GM18907 (cell line): ENCODE data around the gene NCKAP5.

Experiments
- ATAC-seq: cut with Tn5 transposase; IDR thresholded peaks from one replicate; pipeline ENCODE4 v1.9.1; 2021; ENCODE audit warnings: mild to moderate bottlenecking, moderate library complexity; ENCODE audit not compliant: unreplicated experiment

Gene NCKAP5

DNA sequence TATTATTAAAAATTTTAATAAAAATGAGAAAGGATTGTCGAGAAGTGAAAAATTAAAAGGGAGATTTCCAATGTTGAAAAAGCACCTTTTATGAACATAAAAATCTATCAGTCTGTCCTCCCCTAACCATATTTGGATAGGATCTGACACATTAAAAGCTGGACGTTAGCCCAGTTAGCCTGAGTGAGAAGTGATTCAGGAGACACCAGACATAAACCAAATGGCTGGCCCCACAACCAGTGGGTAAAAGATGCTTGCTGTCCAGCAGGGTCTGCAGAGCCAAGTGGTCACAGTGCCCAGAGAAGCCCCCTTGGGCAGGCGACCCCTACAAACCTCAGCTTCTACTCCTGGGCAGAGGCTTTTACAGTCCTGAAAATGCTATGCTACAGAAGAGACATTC is 644.5 kb downstream of the NCKAP5 start:
- ATAC-seq = no peak

DNA sequence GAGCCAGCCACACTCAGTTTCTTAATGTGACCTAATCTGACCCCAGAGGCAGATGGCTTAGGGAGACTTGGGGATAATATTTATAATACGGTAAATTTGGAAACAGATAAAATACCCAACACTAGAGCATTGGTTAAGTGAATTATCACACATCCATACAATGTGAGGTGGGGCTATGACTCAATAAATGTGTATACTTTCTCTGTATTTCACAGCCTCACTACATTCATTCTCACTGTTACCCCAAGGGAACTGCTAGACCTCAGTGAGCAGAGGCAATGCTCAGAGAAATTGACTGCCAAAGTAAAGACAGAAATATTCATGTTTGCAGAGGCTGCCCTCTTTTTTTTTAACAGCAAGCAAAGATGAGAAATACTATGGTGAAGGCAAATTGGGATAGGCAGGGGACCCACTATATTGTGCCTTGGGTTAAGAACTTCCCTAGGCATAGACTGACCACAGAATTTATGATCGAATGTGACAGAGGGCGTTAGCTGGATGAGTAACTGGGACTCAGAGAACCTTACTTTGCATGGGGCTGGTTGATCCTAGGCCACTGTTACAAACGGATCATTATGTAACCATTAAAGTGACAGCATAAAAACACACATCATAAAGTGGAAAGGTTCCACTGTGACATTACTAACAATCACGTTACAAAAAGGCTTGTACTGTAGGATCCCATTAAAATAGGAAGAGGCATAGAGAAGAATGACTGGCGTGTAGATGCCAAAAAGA is 652.3 kb downstream of the NCKAP5 start:
- peak; percentile 93 for ATAC-seq

DNA sequence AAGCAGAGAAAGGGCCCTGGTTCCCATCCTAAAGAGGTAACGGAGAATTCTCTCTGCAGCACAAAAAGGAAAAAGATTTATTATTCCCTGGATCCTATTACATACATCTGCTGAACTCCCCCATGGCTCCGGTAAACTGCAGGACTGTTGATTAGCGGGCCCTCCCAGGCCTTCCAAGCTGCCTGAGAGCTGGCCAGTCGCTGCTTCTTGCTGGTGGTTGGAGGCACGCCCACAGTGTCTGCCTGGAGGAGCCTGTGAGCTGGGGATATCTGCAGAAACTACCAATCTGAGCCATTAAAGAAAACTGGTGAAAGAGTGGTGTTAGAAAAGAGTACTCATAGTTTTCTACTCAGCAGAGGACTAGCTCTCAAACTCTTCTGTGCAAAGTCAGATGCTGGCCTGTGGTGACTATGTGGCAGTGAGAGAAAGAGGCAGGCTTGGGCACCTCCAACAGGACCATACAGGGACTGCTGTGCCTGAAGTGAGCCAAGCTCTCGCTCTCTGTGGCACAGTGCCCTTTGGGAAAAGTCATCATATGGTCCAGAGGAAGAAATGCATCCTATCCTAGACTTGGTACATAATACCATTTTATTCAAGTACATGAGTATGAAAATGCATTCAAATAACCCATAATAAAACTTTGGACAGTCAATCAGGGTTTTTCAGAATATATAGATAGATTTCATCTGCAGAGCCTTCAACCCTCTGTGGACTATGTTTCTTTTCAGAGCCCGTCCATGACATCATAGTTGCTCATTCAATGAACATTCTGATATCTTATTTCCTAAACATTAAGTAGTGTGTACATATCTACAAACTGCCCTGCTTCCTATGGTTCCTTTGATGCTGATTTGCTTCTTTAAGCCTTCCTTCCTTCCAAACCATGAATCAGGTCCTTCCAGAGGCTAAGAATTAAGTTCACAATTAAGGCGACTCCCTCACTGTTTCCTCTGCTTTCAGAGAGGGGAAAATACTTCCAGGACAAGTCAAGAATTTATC is 656.2 kb downstream of the NCKAP5 start:
- ATAC-seq = no peak

DNA sequence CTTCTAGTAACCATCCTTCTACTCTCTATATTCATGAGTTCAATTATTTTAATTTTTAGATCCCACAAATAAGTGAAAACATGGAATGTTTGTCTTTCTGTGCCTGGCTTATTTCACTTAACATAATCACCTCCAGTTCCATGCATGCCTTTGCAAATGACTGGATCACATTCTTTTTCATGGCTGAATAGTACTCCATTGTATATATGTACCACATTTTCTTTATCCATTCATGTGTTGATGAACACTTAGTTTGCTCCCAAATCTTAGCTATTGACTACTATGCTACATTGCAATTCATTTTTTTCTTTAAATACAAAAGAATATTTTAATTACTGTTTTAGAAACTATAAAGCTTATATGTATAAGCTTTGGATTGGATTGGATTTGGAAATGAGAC is 657.8 kb downstream of the NCKAP5 start:
- no peak for ATAC-seq

DNA sequence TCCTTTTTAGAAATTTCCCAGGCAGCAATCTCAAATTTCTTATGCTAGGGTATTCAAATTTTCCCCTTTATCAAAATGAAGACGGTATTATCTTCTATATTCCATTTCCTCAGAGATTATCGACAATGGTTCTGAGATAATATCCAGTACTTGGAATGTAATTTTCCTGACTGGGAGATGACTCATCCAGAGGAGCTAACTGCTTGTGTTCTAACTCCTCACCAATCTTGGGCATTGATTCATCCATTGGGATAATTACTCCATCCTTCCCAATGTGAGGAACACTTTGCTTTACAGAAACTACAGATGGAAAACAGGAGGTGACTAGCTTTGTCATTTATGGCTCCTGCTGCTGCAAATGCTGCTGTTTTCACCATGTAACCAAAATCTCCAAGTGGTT is 658.8 kb downstream of the NCKAP5 start:
- ATAC-seq = no peak

DNA sequence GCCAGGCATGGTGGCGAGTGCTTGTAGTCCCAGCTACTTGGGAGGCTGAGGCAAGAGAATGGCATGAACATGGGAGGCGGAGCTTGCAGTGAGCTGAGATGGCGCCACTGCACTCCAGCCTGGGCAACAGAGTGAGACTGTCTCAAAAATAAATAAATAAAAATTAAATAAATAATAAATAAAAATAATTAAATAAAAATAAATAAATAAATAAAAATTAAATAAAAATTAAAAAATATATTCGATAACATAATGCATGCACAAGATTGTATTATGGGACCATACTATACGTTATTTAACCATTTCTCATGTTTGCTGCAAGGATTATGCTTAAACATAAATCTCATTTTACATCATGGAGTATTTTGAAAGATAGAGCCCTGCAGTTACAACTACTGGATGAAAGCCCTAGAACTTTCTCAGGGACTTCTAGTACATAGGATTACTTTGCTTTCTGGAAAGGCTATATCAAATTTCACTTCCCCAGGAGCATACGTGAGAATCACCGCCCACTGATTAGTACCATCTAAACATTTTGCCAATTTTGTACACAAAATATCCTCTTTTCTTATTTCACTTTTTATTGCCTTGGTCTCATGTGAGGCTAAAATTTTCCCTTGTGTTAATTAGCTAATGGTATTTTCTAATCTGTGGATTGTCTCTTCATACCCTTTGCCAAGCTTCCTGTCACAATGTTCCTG is 664.0 kb downstream of the NCKAP5 start:
- no peak for ATAC-seq

DNA sequence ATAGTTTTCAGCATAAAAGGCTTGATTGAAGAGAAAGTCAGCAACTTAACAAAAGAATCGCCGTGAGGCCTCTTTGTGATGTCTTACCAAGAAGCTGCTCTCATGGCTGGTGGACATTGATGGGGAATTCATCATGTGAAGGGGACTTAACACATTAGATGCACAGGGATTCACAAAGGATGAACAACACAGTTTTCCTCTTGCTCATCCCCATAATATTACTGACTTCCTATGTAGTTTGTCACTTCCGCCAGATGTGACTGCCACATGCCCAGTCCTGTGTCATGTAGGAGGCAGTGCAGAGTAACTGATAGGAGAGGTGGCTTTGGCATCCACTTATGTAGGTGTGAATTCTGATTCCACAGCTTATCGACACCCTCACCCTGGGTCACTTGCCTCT is 665.6 kb downstream of the NCKAP5 start:
- no peak for ATAC-seq

DNA sequence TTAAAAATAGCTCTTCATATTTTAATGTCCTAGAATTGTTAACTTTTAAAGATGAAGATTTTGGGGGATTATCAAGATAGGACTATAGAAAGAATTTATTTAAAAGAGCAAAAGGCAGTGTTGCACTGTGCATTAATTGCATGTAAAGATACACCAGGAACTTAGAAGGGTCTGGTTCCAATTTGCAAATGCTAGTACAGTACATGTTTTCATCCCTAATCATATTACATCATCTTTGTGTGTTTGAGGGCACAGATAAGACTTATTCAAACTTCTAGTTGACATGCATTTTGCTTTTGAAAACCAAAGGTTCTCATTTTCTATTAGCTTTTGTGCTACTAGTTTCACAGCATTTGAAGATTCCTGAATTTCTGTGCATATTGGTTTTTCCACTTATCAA is 666.6 kb downstream of the NCKAP5 start:
- ATAC-seq = no peak

DNA sequence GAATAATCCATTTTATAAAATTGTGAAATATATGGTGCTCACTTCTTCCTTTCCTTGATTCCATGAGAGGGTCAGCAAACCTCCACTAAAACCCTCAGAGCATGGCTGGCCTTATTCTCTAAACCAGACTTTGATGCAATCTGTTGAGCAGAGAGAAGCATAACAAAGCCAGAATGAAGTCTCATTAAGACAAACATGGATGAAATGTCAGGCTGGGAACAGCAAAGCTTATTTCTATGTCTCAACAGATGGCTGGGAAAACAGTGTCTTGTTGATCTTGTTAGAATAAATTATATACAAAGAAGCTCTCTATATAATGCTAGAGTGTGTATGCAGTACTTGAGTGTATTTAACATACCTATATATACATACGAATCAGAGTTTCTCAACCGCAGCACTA is 671.2 kb downstream of the NCKAP5 start:
- ATAC-seq = no peak

DNA sequence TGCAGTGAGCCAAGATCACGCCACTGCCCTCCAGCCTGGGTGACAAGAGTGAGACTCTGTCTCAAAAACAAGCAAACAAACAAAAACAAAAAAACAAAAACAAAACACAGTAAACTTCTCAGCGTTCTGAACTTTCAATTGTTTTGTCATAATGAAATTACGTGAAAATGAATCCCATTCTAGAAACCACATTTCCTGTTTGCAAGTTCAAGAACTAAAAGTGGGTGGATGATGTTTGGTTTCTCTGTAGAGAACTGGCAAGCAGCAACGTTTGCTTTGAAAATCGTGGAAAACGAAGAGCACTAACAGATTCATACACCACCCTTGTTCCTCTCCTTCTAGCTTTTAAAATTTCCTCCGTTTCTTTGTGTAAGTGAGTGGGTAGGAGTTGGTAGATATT is 672.2 kb downstream of the NCKAP5 start:
- no peak for ATAC-seq

DNA sequence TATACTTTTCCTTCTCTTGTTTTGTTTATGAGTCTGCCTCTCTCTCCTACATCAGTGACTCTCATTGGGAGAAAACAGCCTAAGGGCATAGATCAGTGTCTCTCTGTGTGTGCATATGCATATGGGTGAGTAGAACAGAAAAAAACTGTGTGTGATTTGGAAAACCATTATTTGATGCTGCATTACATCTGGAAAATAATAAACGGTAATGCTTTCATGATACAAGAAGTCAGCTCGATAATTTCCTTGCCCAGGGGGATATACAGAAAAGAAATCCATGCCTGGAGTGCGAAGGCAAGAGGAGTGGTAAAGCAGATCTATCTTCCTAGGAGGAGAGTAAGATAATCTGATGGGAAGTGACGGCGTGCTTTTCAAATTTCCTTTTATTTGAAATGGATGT is 676.8 kb downstream of the NCKAP5 start:
- ATAC-seq = no peak

DNA sequence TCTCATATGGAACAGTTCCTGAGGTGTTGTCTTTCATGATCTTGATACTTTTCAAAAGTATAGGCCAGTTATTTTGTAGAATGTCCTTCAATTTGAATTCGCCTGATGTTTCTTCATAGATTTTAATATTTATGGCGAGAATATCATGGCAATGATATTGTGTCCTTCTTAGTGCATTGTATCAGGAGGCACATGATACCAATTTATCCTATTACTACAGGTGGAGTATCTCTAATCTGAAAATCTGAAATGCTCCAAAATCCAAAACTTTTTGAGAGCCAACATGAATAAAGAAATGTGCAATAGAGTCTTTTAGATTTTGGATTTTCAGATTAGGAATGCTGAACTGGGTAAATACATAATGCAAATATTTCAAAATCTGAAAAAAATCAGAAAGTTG is 681.7 kb downstream of the NCKAP5 start:
- no peak for ATAC-seq

DNA sequence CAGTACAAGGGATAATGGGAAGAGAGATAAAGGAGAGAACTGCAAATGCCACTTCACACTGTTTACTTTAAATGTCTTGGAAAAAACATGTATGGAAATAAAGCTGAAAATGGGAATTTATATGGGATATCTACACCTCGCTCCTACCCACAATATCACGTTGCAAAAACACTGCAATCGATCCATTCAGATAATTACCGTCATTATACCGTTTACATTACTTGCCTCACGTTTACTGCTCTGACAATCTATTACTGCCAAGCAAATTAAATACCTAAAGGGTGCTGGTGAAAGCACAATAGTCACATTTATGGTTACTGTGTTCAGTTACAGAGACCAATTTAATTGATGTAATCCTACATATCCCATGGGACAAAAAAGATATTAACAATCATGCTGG is 683.6 kb downstream of the NCKAP5 start:
- ATAC-seq = no peak

DNA sequence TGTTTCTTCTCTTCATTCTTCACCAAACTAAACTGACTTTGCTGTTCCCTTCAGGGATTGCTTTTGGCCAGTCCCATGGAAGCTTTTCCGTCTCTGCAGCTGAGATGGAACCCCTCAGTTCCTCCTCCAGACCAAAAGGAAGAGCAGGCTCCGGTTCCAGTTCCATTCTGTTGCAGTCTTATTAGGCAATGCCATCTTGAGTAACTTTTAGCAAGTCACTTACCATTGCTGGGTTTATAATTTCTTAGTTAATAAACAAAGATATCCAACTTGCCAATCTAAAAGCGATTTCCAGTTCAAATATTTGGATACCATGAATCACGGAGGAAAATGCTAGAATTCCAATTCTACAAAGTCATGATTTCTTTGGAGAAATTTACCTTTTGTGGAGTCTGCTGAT is 684.0 kb downstream of the NCKAP5 start:
- ATAC-seq = no peak

DNA sequence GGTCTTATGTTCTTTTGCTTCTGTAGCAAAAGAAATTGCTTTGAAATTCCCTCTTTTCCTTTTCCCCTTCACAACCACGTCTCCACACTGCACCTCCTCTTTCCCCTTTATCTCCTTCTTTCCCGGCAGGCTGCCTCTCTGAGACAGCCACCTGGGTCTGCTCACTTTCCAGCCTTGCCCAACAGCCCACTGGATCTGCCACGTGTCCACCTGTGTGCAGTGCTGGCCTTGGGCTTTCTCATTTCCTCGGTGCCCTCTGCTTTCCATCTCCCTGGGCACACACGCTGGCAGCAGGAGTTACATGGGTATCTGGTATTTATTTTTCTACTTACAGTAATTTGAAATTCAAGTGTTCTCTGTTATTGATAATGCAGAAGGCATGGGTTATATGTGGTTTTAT is 684.8 kb downstream of the NCKAP5 start:
- ATAC-seq = no peak

DNA sequence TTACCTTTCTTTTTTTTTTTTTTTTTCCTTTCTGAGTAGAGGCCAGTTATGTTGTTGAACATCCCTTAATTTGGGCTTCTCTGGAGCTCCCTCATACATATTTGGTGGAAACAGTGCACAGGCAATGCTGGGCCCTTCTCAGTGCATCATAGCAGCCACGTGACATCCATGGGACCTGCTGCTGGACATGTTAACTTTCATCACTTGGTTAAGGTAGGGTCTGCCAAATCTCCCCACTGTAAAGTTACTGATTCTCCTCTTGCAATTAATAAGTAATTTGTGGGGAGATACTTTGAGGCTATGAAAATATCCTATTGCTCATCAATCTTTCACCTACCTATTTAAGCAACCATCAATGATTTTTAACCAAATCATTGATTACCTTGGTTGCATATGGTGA is 686.7 kb downstream of the NCKAP5 start:
- ATAC-seq = no peak

DNA sequence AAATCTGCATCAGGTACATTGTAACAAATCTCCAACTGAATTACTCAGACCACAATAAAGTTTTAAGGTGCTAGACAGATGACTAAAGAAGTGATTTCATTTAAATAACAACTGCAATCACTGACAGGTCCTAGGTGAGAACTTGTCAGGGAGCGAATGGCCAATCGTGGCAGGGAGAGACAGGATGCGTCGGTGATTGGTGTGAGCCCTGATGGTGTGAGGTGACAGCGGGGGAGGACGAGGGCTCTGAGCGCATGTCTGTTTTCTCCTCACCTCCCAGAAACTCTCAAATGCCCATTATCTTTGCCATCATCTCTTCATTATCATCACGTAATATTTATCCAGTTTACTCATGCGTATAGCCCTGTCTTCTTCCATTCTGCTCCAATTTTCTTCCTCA is 690.3 kb downstream of the NCKAP5 start:
- ATAC-seq = no peak

DNA sequence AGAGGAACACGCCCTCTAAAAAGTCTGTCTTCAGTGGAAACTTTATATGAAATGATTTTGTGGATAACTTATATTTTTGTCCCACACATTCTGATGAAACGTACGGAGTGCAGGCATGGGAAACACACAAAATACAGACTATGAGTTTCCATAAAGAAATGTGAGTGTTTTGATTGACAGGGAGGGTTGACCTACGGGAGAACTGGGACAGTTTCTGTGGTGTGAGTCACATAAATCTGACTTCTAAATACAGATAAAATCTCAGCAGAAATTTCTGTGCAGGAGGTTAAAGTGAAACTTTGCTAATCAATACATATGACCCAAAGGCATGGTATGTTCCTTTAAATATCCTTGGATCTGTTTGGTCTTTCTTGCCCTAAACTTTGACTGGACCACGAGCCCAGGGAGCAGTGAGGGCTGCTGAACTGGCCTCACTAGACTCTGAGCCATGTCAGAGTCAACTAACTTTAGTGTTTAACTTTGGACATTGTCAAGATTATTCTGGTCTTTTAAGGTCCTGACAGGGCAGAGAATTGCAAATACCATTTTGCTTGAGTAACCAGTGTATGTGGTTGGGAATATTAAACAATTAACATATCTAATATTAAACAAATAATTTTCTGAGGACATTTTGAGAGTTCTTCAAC is 691.4 kb downstream of the NCKAP5 start:
- ATAC-seq = no peak

DNA sequence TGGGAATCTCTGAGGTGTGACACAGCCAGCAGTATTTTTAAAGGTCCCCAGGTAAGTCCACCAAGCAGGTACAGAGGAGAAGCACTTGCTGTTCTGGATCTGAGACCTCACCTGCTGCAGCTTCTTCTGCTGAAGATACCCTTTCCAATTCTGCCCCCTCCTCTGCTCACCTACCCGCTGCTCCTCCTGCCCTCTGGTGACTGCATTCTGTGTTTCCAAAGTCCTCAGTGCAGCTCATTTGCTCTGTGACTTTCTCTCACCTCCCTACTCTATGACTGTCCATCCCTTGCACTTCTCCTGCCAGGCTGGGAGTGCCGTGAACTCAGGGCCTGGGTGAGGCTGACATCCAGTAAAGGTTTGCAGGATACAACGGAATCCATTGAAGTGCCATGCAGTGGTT is 693.1 kb downstream of the NCKAP5 start:
- ATAC-seq = no peak

DNA sequence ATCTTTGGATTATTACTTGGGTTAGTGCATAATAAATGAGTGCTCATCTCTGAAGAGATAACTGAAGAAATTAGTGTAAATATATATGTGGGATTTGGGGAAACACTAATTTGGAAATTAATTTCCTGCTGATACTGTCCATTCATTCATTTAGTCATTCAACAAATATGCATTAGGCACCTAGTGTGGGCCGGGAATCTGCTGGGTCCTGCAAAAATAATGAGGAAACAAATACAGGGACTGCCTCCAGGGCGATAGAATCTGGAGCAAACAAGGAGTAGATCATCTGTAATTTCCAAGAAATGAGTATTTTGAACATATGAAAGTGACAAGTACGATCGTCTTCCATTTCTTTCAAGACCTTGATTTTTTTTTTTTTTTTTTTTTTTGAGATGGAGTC is 694.5 kb downstream of the NCKAP5 start:
- ATAC-seq = no peak

DNA sequence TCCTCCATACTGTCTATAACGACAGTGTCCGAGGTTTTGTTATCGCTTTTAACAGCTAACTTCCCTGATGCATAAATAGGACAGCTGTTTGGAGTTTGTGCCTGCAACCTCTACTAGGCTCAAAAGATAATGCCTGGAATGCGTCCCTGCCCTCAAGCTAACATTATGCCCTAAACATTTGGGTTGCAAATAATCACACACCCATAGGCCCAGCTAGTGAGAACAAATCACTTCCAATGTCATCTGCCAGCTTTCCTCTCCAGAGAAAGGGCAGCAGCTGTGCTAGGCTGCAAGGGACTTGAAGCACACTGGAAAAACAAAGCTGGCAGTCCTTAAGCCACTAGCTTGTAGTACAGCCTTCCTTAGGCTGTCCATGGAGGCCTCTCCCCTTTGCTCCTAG is 696.4 kb downstream of the NCKAP5 start:
- ATAC-seq = no peak
